Kidney epithelial cell (primary cell): Measurements from ENCODE around the gene EYA3. TPM values are rescaled to one million over a fixed set of nuclear protein-coding genes. Genes with fewer than 3 reads are reported as not detected.
A peak's percentile ranks its signal among the peaks of the same experiment; 100 is the strongest.

Experiments used
- DNase-seq: peaks from one replicate; pipeline ENCODE4 v3.0.0-alpha.2; 2010; ENCODE audit warnings: low read depth
- H3K27me3 ChIP-seq: 2 replicates; pipeline ENCODE4 v1.6.0; 2011; ENCODE audit warnings: low read length; ENCODE audit not compliant: control insufficient read depth, insufficient read depth
- H3K36me3 ChIP-seq: 2 replicates; pipeline ENCODE4 v1.5.1; 2011; ENCODE audit warnings: low read length; ENCODE audit not compliant: control insufficient read depth, insufficient read depth
- H3K4me3 ChIP-seq: 2 replicates; pipeline ENCODE4 v1.5.1; 2011; ENCODE audit warnings: low read depth, mild to moderate bottlenecking, control low read depth, low read length
- total RNA-seq: library from RNA; depleted of rRNA; stranded (reverse); fragments of >200 nt; gene quantifications from 2 replicates; pipeline ENCODE4 v1.2.3, GENCODE V29; 2015
- TF ChIP-seq, protein P1 (sequence below): IDR thresholded peaks from 2 replicates; pipeline ENCODE4 v1.5.1; 2011; ENCODE audit warnings: mild to moderate bottlenecking, moderate library complexity, low read length, control low read depth, inconsistent platforms; ENCODE audit not compliant: insufficient read depth, poor library complexity, severe bottlenecking

EYA3 gene
- total RNA-seq, 1 donor from 2014 or later: 15.1 TPM

- no peak for DNase-seq
- Histone ChIP-seq H3K27me3 (no peaks in the 10 kb centered on the region), H3K4me3 (no peak overlapping the region), H3K36me3 (no peaks in the 10 kb centered on the region)
- TF ChIP-seq, protein P1, sequence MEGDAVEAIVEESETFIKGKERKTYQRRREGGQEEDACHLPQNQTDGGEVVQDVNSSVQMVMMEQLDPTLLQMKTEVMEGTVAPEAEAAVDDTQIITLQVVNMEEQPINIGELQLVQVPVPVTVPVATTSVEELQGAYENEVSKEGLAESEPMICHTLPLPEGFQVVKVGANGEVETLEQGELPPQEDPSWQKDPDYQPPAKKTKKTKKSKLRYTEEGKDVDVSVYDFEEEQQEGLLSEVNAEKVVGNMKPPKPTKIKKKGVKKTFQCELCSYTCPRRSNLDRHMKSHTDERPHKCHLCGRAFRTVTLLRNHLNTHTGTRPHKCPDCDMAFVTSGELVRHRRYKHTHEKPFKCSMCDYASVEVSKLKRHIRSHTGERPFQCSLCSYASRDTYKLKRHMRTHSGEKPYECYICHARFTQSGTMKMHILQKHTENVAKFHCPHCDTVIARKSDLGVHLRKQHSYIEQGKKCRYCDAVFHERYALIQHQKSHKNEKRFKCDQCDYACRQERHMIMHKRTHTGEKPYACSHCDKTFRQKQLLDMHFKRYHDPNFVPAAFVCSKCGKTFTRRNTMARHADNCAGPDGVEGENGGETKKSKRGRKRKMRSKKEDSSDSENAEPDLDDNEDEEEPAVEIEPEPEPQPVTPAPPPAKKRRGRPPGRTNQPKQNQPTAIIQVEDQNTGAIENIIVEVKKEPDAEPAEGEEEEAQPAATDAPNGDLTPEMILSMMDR: no peak
Measured at GRCh38 chr1:28111157-28111556, 22.7 kb upstream of the EYA3 start.

GRCh38 chr1:28110555-28110954 is 22.1 kb upstream of the EYA3 start:
- H3K4me3 ChIP-seq: no peak overlapping the region
- no peak for DNase-seq
- TF ChIP-seq, protein P1: no peak
- no peaks in the 10 kb centered on the region for H3K27me3 ChIP-seq
- no peaks in the 10 kb centered on the region for H3K36me3 ChIP-seq

- TF ChIP-seq, protein P1: no peak
- no peaks in the 10 kb centered on the region for H3K36me3 ChIP-seq
- H3K27me3 ChIP-seq: no peaks in the 10 kb centered on the region
- DNase-seq: no peak
- no peak overlapping the region for H3K4me3 ChIP-seq
Measured at GRCh38 chr1:28109639-28110038, 21.2 kb upstream of the EYA3 start.

- DNase-seq: no peak
- Histone ChIP-seq H3K27me3 (no peaks in the 10 kb centered on the region), H3K36me3 (no peaks in the 10 kb centered on the region), H3K4me3 (no peak overlapping the region)
- TF ChIP-seq, protein P1: no peak
Measured at GRCh38 chr1:28108001-28108400, 19.6 kb upstream of the EYA3 start.

GRCh38 chr1:28104866-28105467 is 16.6 kb upstream of the EYA3 start:
- H3K4me3 ChIP-seq: no peak overlapping the region
- peak; percentile 47 for DNase-seq
- H3K36me3 ChIP-seq: no peaks in the 10 kb centered on the region
- H3K27me3 ChIP-seq: no peaks in the 10 kb centered on the region
- TF ChIP-seq, protein P1: no peak

GRCh38 chr1:28102189-28102588 is 13.8 kb upstream of the EYA3 start:
- DNase-seq: no peak
- Histone ChIP-seq H3K36me3 (no peaks in the 10 kb centered on the region), H3K27me3 (no peaks in the 10 kb centered on the region), H3K4me3 (no peak overlapping the region)
- TF ChIP-seq, protein P1: no peak
